Dermis microvascular lymphatic vessel endothelial cell (primary cell): Measurements from ENCODE around the gene EFS. TPM values are rescaled to one million over a fixed set of nuclear protein-coding genes. Genes with fewer than 3 reads are reported as not detected.

Experiments used
- DNase-seq, 2 donors: peaks; one replicate each; pipeline versions ENCODE4 v3.0.0 to v3.0.0-alpha.2; 2010; ENCODE audit warnings: low read depth in 2 of 2
- total RNA-seq: library from RNA; depleted of rRNA; stranded (reverse); fragments of >200 nt; gene quantifications from 2 replicates; pipeline ENCODE4 v1.2.1, GENCODE V29; 2014

The EFS gene
- total RNA-seq, 1 donor from 2014 or later = not detected

DNA sequence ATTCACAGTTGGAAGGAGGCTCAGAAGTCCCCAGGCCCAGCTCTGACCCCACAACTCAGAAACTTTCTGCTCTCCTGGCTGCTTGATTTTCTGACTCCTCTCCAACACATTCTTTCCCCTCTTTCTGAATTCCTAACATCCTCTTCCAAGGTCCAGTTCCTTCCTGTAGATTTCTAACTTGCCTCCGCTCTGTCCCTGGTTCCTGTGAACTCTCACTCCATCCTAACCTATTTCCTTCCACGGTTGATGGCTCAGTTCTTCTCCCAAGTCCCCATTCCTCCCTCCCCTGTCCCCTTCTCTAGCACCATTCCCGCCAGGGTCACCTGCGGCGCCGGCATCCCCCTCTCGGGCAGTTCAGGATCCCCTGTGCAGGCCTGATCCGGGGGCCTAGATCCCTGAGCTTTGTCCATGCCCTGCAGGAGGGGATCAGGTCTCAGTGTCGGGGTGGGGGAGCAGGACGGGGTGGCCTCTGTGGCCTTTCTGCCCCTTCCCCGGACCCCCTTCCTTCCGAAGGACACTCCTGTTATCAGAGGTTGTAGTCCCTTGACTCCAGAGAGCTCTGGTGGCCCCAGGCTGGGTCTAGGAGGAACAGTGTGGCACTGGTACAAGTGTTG, 6.3 kb downstream of the EFS start:
- DNase-seq = no peak

DNA sequence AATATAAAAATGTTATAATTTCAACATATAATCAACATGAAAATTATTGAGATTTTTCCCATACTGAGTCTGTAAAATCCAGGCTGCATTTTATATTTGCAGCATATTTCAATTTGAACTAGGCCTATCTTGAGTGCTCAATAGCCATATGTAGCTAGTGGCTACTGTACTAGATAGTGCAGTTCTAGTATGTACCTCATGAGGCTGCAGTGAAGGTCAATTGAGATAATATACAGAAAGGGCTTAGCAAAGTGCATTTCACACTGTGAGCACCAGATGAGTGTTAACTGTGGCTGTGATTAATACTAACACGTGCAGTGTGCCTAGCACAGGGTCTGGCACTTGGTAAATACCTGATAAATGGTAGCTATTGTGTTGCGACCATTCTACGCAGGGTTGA, 6.9 kb downstream of the EFS start:
- no peak for DNase-seq

DNA sequence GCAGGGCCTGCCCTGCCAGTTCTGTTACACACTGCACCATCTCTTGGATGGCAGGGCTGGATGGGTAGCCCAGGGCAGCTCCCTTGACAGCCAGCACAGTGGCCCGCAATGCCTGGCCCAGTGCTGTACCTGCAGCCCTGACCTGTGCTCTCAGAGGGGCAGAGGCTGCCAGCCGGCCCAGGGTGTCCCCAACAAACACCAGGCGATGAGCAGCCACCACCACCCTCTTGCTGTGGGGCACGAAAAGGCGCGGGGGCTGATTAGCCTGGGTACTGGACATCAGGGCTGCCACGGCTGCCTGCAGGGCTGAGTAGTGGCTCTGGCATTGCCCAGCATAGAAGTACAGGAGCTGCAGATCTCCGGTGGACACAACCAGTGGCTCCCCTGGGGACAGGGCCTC, 7.7 kb downstream of the EFS start:
- no peak for DNase-seq

DNA sequence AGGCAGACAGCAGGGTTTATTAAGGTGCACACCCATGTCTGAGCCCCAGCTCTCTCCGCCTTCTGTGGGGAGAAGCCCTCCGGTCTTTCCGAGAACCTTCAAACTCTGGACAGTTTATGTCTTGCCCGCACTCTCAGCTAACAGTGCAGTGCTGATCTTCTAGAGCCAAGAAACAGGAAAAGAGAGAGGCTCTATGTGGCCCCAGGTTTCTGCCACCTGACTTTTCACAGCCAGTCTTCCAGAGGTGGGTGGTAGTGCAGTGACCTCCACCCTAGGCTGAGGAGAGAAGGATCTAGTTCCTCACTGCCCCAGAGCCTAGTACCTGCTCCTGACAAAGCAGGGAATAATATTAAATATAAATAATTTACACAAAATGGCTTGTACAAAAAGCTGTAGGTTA, 8.3 kb downstream of the EFS start:
- DNase-seq = no peak

DNA sequence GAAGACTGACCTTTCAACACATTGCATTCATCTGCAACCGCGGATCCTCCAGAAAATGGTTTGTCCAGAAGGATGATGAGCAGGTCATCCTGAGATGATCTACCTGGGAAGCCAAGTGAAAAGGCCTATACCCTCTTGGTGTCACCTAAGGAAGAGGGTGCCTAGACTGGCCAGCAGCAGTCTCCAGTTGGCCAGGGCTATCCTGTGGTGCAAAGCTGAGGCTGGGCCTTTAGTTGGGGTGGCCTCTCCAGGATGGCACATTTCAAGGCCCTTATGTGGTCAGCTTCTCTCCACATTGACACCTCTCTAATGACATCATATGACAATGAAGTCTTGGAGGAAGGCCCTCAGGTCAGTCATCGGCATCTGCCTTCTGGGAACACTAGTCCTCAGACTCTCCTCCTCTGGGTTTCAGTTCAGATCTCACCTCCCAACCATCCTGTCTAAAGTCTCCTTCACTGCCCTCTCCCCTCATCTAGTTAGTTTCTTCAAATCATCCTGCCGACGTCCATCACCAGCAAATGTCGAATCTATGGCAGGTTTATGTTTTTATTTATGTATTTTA, 9.0 kb downstream of the EFS start:
- DNase-seq = no peak

DNA sequence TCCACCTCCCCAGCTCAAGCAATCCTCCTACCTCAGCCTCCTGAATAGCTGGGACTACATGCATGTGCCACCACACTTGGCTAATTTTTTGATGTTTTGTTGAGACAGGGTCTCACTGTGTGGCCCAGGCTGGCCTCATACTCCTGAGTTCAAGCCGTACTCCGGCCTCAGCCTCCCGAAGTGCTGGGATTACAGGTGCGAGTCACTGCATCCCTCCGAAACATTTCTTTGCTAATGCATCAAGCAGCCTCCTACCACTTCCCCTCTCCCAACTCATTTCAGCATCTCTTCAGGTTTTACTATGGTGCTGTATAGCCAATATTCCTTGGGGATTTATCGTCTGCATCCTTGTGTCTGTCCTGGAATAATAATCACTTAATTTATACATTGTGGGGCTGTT, 10.0 kb downstream of the EFS start:
- no peak for DNase-seq

DNA sequence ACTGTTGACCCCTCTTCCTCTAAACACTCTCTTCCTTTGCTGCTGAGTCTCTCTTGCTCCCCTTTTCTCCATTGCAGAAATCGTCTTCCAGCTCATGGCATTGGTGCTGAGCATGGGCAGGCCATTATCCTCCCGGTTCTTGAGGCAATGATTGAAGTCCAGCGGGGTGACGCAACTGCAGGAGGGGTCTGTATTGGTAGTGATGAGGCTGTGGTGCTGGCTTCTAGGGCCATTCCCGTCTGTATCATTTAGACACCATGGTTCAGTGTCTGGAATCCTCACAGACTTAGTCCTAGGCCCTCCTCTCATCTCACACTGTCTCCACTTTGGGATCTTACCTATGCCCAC, 11.6 kb downstream of the EFS start:
- no peak for DNase-seq

DNA sequence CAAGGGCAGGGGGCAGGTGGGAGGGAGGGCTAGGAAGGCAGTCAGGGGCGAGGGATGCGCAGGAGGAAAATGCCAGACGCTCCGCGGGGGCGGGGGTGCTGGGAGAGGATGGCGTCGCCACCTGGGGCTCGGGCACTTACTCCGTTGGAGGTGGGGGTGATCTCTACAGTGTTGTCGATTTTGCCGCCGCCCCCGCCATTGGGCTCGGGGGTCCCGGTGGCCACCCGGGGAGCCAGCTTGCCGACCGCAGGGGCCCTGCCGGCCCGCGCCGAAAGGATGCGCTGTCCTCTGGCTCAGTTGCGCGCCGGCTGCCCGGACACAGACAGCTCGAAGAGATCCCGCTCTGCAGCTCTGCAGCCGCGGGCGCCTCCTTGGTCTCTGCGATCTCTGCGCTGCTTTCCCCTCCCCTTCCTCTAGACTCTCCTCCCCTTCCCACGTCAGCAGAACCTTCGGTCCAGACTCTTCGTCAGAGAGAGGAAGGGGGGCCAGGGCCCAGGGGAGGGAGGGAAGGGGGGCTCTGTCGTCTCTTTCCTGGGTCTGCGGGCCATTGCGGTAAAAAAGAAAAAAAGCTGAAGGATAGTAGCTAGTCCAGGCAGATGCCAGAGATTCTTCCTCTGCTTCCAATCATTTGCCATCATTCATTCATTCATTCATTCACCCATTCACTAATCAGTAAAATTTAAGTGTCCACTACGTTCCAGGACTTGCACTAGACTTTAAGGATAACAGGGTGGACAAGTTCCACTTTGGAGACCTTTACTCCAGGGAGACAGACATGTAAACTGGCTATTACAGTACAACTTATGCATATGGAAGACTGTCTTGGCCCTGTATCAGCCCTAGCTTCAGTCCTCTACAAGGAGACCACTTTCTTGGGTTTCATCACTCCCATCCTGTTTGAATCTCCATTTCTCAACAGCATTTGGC, 12.2 kb downstream of the EFS start, which contains the start of gene SLC22A17:
SLC22A17 (minus strand) TSS at position 382 of the 927 bp plus-strand sequence.
- peak in 1 of 2 donors; percentile 54 for DNase-seq

DNA sequence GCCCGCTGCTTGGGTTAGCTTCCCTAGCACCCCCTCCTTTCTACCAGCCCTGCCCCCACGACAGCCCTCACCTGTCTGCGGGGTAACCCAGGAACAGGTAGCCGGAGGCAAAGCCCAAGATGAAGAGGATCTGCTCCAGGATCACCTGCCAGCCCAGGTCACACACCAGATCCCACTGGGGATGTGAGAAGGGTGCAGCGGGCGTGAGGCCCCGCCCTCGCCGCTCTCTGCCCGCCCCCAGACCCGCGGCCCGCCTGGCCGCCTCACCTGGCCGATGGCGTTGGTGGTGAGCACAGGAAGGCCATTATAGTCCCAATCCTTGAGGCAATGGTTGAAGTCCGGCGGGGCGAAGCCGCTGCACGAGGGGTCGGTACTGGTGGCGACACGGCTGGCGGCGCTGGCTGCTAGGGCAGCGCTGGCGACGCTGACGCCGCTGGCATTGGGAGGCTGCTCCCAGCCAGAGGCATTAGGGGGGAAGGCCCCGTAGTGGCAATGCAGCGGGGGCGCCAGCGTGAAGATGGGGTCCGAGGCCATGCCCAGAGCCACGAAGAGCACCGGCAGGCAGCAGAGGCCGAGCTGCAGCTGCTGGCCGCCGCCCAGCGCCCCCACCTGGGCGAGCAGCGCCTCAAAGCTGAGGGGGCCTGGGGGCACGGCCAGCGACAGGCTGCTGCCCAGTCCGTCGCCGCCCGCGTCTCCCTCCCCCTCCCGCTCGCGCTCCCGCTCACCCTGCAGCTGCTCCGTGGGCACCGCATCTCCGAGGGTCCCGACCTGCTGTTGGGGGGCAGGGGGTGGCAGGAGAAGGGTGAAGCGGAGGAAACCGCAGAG, 13.1 kb downstream of the EFS start:
- peak in 1 of 2 donors; percentile 10 for DNase-seq

DNA sequence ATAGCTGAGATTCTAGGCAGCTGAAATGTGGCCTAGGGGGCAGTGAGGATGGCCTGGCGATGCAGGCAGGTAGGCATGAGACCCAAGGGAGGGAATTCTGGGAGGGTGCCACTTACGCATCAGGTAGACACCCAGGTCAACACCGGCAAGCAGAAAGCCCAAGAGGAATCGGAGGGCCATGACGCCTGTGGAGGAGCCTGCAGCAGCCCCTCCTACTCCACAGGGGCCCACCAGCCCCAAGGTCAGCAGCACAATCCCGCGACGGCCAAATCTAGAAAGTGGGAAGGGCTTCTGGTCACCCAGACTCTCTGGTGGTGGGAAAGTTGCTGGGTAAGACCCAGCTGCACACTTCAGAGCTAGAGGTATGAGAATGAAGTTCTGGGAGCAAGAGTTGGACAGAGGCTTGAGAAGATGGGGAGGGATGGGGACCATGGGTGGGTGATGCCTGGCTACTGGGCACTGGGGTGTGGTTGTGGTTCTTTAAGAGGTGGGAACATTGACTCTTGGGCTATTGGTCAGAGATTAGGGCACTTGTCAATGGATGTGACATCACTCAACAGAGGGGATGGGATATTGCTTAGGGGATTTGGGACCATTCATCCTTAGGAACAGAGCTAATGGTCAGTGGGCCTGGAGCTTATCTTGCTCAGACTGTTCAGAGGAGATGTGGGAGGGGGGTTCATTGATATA, 15.7 kb downstream of the EFS start:
- no peak for DNase-seq

DNA sequence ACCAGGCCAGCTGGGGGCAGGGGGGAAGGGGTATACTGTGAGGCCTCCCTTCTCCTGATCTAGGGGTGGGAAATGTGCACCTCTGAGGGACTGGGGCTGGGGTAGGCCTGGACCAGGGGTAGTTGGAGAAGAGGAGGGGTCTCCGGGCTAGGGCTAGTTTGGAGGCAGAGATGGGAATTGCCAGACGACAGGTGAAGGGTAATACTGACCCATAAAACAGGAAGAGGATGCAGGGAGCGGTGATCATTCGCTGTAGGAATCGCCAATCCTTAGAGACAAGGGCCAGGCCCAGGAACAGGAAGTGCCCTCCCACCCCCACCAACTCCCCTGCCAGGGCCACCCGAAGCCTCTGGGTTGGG, 16.7 kb downstream of the EFS start:
- no peak for DNase-seq

DNA sequence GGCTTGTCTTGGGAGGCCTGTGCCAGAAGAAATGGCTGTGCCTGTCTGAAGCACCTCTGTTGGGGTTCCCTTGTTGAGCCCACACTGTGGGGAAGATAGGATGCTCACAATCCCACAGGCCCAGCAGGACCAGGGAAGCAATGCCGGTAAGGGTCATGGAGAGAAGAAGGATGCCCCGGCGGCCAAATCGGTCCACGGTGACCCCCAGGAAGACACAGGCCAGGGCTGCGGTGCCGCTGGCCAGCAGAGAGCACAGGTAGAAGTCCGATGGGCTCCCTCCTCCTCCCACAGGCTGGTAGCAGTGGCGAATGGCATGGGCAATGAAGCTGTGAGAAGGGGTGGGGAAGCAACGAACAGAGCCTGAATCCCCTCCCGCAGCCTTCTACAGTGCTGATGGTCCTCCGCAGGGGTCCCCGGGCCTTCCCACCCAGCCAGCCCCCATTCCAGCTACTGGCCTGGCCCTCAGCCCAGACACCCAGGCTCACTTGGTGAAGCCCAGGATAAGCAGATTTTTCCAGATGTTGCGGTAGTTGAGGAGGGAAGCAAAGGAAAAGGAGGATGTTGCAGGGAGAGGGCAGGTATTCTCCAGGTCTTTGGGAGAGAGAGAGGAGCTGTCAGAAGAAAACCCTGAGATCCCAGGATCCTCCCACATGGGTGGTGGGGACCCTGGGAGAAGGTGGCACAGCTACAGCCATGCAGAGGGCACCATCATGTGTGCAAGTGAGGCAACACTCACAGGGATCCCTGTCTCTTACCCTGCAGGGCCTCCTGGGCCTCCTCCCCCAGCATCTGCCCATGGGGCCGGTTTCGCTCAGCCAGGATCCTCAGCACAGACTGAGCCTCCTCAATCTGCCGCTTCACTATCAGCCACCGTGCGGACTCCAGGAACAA, 17.3 kb downstream of the EFS start:
- DNase-seq = no peak

DNA sequence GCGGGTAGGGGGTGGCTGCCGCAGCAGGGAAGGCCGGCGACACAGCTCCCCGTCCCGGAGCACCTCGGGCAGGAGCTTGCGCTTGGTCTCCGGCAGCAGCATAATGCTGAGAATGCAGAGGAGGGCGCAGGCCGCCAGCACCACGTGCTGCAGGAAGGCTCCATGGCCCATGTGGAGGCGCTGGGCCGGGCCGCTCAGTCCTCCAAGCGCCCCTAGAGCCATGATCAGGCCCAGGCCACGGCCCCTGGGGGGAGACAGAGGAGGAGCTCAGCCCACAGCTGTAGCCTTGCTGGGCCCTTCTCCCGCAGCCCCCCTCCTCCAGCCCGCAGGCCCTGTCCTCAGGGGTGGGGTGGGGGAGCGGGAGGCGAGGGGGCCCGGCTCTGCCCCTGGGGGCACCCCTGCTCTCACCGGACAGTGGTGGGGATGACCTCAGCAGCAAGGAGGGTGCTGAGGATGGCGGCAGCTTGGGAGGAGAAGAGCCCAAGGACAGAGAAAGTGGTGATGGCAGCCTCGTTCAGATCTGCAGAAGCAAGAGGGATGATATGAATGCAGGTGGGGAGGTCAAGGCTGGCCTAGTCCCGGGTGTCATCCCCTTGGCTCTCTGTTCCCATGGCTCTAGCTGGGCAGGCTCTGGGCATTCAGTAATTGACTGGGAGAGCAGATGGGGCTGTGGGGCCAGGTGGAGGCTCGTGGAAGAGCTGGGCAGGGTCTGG, 18.1 kb downstream of the EFS start:
- no peak for DNase-seq

DNA sequence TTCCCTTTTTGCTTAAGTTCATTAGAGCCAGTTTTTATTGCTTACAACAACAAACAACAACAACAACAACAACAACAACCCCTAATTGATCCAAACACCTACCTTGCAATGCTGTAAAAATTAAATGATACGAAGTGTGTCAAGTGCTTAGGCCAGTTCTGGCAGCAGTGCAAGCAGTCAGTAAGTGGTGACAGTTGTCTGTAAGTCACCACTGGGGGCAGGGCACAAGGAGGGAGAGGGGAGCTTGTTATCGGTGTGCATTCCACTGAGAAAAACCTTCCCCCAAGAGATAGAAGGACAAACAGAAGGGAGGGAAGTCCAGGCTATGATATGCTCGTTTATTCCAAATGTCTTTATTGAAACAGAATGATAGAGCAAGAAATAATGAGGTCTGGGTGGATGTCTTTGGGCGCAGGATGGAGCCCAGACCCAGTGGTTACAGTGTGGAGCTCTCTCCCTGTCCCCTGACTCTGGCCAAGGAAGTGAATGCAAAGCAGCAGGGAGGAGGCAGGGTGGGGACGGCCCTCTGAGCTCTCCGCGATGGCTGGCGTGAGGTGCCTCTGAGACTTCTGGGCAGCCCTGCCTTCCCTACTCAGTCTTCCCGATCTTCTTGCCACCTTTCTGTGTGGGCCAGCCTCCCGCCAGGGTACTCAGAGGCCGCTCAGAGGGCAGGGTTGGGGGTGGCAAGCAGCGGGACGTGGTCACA, 18.8 kb downstream of the EFS start:
- DNase-seq = no peak

DNA sequence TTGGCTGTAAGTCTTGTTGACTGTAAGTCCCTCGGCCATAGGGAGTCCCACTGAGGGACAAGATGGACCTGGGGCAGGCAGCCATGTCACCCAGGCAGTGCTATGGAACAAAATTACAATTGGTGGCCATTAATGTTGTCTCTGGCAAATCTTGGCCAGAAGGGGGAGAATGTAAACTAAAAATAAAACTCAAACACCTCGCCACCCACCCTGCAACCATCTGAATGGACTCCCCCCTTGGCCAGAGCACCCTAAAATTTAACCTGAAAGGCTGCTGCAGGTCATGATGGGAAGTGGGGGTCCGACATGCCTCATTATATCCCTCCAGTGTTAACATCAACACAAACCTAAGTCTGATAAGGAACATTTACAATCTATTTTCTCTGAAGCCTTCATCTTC, 20.5 kb downstream of the EFS start:
- DNase-seq = no peak

DNA sequence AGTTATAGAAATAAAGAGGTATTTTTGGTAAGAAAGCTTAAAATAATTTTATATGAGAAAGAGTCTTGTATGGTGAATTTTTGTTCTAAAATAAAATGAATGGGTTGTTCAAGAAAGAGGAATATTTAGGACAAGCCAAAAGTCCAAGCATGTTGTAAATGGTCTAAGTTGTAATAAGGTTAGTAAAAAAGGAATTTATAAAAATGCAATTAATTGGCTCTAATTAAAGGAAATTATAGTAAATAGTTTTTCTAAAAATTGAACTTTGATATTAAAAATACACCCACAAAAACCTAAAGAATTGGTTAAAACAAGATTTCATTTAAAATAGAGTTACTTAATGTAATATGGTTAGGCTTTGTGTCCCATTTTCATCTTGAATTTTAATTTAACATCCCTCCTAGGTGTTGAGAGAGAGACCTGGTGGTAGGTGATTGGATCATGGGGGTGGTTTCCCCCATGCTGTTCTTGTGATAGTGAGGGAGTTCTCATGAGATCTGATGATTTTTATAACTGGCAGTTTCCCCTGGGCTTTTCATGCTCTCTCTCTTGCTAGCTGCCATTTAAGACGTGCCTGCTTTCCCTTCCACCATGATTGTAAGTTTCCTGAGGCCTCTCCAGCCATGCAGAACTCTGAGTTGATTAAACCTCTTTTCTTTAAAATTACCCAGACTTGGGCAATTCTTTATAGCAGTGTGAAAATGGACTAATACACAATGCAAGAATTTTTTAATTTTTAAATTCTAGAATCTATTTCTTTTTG, 25.3 kb downstream of the EFS start:
- DNase-seq = no peak

DNA sequence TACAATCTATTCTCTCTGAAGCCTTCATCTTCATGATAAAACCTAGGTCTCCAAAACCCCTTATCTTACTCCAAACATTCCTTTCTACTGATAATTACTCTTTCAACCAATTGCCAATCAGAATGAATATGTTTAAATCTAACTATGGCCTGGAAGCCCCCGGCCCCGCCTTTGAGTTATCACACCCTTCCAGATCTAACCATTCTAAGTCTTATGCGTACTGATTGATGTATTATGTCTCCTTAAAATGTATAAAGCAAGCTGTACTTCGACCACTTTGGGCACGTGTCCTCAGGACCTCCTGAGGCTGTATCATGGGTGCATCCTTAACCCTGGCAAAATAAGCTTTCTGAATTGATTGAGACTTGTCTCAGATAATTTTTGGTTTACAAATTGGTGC, 29.3 kb downstream of the EFS start:
- DNase-seq = no peak
